Measurements from ENCODE around the gene CAMTA1.

Gene CAMTA1

DNA sequence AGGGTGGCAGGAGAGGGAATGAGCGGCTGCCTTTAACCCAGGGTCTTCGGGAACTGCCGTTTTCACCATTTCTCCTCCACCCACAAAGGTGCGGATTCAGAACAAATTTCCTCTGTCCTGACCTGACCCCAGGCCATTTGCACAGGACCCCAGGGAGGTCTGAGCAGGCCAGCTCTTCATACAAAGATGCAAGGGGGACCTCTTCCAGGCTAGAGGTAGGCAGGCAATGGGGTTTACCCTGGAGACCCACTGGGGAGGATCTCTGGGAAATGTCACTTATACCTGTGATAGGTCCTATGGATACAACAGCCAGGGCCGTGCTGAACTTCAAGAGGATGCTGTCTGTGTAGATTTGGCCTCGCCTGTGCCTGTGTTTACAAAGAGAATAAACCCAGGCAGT is 896.1 kb downstream of the CAMTA1 start:
- TF ChIP-seq, protein P1, sequence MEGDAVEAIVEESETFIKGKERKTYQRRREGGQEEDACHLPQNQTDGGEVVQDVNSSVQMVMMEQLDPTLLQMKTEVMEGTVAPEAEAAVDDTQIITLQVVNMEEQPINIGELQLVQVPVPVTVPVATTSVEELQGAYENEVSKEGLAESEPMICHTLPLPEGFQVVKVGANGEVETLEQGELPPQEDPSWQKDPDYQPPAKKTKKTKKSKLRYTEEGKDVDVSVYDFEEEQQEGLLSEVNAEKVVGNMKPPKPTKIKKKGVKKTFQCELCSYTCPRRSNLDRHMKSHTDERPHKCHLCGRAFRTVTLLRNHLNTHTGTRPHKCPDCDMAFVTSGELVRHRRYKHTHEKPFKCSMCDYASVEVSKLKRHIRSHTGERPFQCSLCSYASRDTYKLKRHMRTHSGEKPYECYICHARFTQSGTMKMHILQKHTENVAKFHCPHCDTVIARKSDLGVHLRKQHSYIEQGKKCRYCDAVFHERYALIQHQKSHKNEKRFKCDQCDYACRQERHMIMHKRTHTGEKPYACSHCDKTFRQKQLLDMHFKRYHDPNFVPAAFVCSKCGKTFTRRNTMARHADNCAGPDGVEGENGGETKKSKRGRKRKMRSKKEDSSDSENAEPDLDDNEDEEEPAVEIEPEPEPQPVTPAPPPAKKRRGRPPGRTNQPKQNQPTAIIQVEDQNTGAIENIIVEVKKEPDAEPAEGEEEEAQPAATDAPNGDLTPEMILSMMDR (IDR thresholded peaks at IDR 0.05; ENCODE audit: control insufficient read depth, extremely low read depth, insufficient read depth): no peak
- DNase-seq (ENCODE audit: low read depth): no peak
- H3K4me3 ChIP-seq (ENCODE audit: low read depth, low read length): no peak overlapping the region

DNA sequence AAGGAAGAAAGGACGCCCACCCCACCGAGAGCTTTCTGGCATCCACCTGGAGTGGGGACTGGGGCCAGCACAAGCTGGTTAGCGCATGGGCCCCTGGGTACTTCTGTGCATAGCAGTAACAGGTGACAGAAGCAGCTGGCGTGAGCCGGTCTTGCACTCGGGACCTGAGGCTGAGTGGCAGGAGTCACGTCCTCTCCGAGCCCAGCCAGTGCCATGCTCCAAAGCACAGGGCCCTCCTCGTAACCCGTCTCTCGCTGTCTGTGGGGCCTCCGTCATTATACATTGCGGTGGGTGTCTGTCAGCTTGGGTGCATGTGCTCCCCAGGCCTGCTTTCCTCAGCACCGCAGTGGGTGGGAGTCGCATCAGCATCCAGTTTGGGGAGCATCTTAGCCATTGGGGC is 898.3 kb downstream of the CAMTA1 start:
- no peak overlapping the region for H3K4me3 ChIP-seq (ENCODE audit: low read depth, low read length)
- no peak for DNase-seq (ENCODE audit: low read depth)
- TF ChIP-seq, protein P1 (IDR thresholded peaks at IDR 0.05; ENCODE audit: control insufficient read depth, extremely low read depth, insufficient read depth): no peak

DNA sequence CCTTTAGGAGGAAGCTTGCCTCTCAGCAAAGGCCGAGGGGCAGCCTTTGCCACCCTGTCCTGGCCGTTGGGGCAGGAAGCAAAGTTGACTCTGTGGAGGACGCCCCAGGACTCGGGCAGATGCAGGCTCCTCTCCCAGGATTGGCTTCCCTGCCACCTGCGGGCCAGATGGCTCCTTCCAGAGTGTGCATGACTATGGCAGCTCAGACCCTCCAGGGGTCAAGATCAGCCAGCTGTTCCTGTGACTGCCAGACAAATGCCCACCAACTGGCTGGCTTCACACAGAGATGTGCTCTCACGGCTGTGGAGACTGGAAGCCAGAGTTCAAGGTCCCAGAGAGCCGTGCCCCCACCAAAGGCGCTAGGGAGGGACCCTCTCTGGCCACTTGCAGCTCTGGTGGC is 898.9 kb downstream of the CAMTA1 start:
- TF ChIP-seq, protein P1 (IDR thresholded peaks at IDR 0.05; ENCODE audit: control insufficient read depth, extremely low read depth, insufficient read depth): no peak
- no peak for DNase-seq (ENCODE audit: low read depth)

DNA sequence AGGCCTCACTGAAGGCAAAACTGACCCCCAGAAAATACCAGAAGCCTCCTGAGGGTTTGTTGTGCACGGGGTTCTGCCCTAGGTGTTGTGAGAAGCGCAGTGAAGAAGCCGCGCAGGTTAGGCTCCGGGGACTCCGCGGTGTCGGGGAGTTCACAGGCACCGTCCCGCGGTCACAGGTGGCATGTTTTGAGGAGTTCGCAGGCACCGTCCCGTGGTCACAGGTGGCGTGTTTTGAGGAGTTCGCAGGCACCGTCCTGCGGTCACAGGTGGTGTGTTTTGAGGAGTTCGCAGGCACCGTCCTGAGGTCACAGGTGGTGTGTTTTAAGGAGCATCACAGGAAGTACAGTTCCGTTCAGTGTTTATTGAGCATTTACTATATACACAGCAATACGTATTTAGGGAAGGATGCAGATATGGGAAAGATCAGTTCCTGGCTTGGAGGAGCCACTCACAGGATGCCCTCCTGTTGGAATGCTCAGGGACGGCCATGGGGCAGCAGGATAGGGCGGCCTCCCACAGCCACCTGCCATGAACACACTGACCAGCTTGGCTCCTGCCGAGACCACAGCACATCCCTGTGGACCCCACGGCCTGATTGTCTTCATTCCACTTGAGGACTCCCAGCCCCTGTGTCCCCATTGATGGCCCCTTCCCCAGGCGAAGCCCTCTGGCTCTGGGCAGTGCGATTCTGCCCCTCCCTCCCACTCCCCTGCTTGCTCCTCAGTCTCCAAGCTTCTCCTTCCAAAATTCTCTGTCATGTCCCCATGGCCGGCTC is 899.8 kb downstream of the CAMTA1 start:
- TF ChIP-seq, protein P1 (IDR thresholded peaks at IDR 0.05; ENCODE audit: control insufficient read depth, extremely low read depth, insufficient read depth): no peak
- DNase-seq (ENCODE audit: low read depth): no peak
- no peak overlapping the region for H3K4me3 ChIP-seq (ENCODE audit: low read depth, low read length)

More for the DNA sequence above, 898.9 kb downstream of the CAMTA1 start:
- H3K4me3 ChIP-seq (ENCODE audit: low read depth, low read length): no peak overlapping the region

DNA sequence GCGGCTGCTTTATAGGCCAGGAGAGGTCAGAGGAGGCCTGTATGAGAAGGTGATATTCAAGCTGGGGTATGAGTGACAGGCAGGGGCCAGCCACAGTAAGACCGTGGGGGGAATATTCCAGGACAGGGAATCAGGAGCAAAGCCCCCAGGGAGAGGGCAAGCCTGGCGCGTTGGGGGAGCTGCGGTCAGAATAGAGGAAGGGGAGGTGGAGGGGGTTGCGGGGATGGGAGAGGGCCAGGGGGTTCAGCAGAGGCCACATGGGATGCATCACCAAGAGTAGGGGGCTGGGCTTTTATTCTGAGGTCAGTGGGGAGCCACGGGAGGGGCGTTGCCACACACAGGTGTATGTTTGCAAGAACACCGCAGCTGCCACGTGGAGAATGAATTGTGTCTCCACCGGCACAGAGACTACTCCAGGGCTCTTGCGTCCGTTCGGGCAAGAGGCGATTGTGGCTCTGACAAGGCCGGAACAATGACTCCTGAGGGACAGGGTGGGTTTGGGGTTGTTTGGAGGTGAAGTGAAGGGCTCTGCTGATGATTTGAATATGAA is 901.1 kb downstream of the CAMTA1 start:
- DNase-seq (ENCODE audit: low read depth): no peak
- no peak overlapping the region for H3K4me3 ChIP-seq (ENCODE audit: low read depth, low read length)
- TF ChIP-seq, protein P1 (IDR thresholded peaks at IDR 0.05; ENCODE audit: control insufficient read depth, extremely low read depth, insufficient read depth): no peak

DNA sequence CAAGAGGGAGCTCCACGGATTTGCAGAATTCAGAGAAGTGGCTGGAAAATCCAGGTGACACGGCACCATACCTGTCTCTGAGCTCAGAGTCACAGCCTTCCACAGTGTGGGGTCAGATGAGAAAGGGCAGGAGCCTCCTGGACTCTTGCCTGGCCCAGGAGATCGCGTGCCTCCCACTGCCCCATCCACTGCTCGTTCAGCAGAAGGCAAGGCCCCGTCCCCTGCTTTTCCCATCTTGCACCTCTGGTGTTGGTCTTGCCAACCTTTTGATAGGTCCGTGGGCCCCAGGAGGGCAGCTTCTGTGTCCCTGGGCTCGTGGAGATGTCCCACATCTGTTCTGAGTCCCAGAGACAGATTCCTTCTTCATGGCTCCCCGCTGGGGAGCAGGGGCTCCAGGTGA is 902.2 kb downstream of the CAMTA1 start:
- TF ChIP-seq, protein P1 (IDR thresholded peaks at IDR 0.05; ENCODE audit: control insufficient read depth, extremely low read depth, insufficient read depth): no peak
- no peak for DNase-seq (ENCODE audit: low read depth)
- no peak overlapping the region for H3K4me3 ChIP-seq (ENCODE audit: low read depth, low read length)
